ENCODE measurements around the gene ZMYM5.
"Not testable (repeated sequence)": the region's sequence is repeated elsewhere in the genome, so short reads cannot be mapped to it uniquely, and the experiment has no call there.

Gene ZMYM5

DNA sequence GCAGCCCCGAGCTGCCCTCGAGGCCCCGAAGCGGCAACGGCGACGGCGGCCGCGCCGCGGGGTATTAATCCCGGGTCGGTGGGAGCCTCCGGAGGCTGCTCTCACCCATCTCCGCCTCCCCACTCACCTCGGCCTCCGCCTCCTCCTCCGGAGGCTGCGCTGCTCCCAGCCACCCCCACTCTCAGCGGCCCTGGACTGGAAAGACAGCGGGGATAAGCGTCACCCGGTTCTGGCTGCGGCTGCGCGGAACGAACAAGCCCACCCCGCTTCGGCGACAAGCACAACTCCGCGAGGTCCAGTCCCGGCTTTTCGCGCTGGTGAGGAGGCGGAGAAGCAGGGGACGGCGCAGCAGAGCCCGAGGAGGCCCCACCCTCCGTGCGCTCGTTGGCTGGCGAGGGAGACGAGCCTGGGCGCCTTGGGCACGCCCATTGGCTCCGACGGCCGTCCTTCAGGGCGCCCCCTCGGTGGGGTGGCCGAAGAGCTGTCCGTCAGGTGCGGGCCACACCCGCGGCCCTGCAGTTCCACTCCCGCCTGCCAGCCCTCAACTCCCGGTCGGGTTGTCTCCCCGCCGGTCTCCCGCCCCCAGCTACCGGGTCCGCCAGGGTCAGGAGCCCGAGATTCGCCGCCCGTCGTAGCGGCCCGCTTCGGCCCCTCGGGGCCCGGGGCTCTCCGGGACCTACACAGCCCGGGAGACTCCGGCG is at the start of gene ZMYM5:
Gene ZMYM5 (minus strand): TSS at position 327 of the 701 bp plus-strand sequence. CDS start 11,469 bp downstream, outside the sequence.
- no peak for FAIRE-seq

DNA sequence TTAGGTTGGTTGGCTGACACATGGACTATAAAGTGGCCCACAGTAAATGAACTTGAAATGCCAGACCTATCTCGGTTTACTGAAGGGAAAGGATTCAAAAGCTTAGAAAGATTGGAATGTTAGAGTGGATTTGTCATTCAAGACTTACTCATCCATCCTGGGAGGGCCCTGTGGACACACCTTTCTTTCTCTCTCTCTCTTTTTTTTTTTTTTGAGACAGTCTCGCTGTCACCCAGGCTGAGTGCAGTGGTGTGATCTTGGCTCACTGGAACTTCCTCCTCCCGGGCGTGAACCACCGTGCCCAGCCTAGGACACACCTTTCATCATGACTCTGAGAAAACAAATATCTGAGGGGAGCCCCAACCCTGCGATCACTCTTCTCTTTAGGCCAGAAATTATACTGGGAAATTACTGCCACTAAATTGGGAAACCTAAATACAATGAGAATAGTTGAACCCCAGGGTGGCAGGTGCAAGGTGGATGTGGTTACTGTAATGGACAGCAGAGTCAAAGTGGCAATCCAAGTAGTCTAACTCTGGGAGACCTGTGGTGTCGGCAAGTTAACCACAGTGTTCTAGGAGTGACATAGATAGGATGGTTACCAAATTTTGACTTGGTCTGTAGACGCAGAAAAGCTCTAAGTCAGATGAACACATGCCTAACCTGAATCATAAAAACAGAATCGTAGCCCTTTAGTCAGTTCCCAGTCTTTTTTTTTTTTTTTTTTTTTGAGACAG is 47.1 kb upstream of the ZMYM5 start:
- FAIRE-seq: no peak

- no peak for FAIRE-seq
Measured at GRCh38 chr13:19908350-19908986, 45.0 kb upstream of the ZMYM5 start.

DNA sequence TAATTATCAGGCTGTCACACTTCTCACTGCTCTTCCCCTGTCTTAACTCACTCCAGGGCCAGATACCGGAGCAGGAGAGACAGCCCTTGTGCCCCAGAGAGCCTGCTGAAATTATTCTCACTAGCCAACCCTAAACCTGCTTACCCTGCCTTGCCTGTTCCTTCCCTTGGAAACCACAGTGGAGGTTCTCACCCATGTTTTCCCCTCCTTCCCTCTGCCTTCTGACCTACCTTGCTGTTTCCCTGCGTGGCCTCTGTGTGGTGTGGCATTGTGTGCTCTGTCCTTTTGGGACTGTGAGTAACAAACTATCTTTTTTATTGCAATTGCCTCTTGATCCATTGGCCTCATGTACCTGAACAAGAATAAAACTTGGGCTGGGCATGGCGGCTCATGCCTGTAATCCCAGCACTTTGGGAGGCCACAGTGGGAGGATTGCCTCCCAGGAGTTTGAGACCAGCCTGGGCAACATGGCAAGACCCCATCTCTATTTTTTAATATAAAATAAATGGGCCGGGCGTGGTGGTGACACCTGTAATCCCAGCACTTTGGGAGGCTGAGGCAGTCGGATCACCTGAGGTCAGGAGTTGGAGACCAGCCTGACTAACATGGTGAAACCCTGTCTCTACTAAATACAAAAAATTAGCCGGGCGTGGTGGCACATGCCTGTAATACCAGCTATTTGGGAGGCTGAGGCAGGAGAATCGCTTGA is 42.2 kb upstream of the ZMYM5 start:
- not testable (repeated sequence) for FAIRE-seq

GRCh38 chr13:19890030-19890429 is 26.6 kb upstream of the ZMYM5 start:
- no peak for FAIRE-seq

- FAIRE-seq: no peak
Measured at GRCh38 chr13:19888799-19889198, 25.4 kb upstream of the ZMYM5 start.

DNA sequence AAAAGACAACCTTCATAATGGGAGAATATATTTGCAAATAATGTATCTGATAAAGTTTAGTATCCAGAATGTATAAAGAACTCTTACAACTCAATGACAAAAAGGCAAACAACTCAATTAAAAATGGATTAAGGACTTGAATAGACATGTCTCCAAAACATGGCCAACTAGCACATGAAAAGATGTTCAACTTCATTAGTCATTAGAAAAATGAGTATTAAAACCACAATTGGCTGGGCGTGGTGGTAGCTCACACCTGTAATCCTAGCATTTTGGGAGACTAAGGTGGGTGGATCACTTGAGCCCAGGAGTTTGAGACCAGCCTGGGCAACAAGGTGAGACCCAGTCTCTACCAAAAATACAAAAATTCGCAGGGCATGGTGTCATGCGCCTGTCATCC is 18.8 kb upstream of the ZMYM5 start:
- no peak for FAIRE-seq

- no peak for FAIRE-seq
Measured at GRCh38 chr13:19881641-19882040, 18.2 kb upstream of the ZMYM5 start.

- peak; percentile 73 for FAIRE-seq
Measured at GRCh38 chr13:19864746-19865309, 1.4 kb upstream of the ZMYM5 start.

DNA sequence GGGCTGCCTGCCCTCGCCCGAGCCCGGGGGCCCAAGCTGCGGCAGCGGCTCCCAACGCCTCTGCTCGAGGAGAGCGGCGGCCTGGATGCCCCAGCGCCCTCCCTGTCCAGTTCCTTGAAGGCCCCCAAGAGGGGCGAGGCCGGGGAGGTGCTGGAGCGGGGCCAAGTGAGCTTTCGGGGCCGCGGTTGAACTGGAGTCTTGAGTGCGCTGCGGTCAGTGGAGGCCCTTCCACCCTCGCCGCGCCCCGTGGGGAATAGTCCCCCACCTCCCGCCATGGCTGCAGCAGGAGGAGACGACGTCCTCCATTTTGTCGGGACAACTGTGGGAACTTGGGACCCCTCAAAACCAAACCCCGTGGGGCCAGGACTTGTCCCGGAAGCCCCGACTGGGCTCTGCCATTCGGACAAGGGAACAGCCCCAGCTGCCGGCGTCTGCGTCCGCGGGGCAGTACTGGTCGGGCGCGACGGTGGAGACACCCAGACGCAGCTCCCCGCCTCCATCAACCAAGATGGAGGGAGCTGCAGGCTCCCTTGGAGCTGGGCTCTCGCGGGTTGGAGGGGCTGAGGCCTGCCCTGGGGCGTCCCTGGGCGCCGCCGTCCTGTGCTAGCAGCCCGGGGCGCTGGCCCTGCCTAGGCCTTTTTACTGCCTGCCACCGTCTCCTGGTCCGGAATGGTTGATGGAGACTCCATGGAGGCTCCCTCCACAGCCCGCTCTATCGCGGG is 736 bp upstream of the ZMYM5 start:
- FAIRE-seq: no peak

DNA sequence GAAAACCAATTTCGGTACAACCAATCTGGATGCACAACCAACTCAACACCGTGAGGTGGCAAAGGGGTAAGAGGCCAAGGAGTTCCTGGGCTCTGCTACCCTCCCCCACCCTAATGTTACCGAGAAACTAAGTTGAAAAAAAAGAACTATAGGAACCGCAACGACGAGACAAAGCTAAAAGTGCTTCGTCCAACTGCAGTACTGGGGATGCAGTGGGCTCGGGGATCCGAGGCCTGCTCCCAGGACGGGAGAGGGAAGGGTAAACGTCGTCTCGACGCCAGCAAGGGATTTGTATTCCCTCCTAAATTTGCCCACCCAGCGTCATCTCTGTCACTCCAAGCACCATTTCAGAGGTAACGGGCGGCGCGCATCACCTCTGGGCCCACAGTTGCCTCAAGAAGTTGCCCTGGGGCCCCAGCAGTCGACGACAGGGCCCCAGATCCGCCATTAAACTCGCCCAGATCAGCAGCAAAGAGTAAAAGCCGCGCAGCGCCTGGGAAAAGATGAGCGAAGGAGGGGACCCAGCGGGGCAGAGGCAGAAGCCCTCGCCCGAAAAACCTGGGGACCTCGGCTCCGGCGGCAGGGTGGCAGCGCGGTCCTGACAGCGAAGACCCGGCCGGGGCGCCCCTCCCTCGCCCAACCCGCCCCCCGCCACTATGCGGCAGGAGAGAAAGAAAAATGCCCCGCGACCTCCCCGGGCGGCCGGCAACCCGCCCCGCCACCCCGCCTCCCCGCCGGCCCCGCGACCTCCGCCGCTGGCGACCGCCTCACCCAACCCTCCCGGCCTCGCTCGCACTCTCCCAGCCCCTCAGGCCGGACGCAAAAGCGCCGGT is 752 bp downstream of the ZMYM5 start:
- FAIRE-seq: no peak

DNA sequence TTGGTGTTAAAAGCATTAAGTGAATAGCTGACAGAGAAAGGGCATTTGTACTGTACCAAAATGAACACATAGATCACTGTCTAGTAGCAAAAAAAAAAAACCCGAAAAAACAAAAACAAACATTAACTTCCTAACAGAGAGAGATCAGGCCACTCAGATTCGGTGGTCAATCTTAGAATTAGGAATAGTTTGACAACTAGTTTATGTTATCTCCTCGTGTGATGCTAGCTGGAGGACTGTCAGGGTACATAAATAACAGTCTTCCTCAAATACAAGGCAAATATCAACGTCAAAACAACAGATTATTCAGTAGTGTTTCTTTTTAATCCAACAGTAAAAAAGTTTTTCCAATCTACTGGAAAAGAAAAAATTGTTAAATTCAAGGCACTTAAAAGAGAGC is 1.7 kb downstream of the ZMYM5 start:
- FAIRE-seq: no peak

GRCh38 chr13:19860884-19861655 is 2.4 kb downstream of the ZMYM5 start:
- no peak for FAIRE-seq

DNA sequence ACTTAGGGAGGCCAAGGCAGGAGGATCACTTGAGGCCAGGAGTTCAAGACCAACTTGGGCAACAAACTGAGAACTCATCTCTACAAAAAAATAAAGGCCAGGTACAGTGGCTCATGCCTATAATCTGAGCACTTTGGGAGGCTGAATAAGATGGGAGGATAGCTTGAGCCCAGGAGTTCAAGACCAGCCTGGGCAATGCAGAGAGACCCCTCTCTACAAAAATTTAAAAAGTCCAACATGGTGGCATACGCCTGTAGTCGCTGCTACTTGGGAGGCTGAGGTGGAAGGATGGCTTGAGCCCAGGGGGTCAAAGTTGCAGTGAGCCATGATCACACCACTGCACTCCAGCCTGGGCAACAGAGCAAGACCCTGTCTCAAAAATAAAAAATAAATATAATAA is 5.8 kb downstream of the ZMYM5 start:
- not testable (repeated sequence) for FAIRE-seq

DNA sequence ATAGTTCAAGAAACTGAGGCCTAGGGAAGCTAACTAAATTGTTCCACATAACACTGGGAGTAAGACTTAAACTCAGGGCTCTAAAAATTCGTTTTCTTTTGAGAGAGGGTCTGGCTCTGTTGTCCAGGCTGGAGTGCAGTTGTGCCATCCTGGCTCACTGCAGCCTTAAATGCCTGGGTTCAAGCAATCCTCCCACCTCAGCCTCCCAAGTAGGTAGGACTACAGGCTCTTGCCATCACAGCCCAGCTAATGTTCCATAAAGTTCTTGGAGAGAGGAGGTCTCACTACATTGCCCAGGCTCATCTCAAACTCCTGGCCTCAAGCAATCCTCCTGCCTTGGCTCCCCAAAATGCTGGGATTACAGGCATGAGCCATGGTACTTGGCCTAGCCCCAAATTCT is 10.7 kb downstream of the ZMYM5 start:
- no peak for FAIRE-seq

DNA sequence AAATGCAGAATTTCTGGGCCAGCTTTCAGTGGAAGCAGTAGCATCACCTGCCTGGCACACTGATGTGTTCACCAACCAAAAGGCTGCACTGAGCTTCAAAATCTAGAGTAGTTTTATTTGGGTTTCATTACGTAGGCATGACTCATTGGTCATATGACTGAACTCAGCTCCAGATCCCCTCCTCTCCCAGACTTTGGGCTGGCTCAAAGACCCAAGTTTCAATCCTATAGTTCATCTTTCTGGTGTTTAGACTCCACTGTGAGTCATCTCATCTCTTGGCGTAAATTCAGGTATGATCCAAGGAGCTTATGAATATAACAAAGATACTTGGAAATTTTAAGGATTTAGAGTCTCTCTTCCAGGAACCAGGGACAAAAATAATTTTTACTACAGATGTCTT is 17.7 kb downstream of the ZMYM5 start:
- no peak for FAIRE-seq

- FAIRE-seq: no peak
Measured at GRCh38 chr13:19838865-19839275, 24.6 kb downstream of the ZMYM5 start.

DNA sequence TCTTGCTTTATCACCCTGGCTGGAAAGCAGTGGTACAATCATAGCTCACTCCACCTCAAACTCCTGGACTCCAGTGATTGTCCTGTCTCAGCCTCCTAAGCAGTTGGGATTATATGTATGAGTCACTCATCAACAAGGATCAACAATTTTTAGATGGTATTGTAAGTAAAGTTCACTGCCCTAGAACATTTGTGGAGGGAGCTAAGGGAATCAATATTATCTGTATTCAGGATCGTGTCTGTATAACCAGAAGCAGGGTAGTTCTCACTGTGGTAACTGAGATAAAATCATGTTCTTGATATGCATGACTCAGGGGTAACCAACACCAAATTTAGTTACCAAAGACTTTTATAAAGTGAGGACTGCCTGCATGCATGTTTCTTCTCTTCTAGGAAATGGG is 27.0 kb downstream of the ZMYM5 start:
- FAIRE-seq: no peak

DNA sequence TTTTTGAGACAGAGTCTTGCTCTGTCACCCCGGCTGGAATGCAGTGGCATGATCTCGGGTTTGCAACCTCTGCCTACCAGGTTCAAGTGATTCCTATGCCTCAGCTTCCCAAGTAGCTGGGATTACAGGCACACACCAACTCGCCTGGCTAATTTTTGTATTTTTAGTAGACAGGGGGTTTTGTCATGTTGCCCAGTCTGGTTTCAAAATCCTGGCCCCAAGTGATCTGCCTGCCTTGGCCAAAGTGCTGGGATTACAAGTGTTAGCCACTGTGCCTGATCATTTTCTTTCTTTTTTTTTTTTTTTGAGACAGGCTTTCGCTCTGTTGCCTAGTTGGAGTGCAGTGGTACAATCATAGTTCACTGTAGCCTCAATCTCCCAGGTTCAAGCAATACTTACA is 28.7 kb downstream of the ZMYM5 start:
- FAIRE-seq: no peak

DNA sequence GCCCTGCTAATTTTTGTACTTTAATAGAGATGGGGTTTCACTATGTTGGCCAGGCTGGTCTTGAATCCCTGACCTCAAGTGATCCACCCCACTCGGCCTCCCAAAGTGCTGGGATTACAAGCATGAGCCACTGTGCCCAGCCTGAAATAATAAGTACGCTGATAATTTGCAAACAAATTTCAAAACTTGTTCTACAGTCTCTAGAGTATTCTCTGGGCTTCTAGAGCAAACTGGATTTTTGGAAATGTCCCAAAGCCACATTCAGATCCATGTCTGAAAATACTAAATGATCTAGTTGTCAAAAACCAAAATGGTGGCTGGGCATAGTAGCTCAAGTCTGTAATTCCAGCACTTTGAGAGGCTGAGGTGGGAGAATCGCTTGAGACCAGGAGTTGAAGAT is 40.8 kb downstream of the ZMYM5 start:
- FAIRE-seq: no peak
